T-helper 22 cell (primary cell): Measurements from ENCODE around the gene MTG2.

Experiments
- DNase-seq: peaks from one replicate; pipeline ENCODE4 v3.0.0-alpha.2; 2020; ENCODE audit warnings: low read depth

The MTG2 gene

DNA sequence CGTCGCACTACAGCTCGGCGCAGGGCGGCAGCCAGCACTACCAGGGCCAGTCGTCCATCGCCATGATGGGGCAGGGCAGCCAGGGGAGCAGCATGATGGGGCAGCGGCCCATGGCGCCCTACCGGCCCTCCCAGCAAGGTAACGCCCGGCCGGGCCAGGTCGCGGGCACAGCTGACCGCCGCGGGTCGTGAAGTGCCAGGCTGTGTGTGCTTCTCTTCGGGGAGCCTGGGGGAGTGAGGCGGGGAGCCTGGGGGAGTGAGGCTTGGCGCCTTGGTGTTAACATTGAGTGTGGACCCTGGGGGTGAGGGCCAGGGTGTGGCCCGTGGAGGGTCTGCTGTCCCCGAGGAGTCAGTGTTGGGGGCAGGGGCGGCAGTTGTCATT, 19.4 kb upstream of the MTG2 start:
- DNase-seq: no peak

DNA sequence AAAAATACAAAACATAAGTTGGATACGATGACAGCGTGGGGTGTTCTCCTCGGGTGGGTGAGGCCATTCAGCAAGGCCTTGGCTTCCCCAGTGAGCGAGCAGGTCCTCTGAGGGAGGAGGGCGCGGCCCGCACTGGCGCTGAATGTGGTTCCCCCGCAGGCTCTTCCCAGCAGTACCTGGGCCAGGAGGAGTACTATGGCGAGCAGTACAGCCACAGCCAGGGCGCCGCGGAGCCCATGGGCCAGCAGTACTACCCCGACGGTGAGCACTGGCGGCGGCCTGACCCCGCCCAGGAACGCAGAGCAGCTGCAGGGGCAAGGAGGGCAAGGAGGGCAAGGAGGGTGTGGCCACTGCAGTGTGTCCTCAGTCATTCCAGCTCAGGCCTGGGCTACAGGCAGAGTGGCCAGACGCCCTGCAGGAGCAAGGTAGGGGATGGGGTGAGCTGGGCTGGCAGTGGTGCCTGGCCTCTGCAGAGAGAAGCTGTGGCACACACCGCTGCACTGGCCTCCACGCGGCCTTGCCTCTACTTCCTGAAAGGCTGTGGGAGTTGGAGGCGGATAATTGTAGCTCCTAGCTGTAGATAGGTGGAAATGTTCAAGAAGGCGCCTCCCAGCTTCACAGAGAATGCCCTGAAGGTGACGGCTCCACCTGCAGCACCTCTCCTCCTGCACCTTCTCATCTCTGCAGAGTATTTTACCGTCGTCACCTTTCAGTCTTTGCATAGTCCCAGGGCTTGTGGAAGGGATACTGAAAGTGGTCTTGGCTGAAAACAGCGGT, 18.7 kb upstream of the MTG2 start:
- no peak for DNase-seq

DNA sequence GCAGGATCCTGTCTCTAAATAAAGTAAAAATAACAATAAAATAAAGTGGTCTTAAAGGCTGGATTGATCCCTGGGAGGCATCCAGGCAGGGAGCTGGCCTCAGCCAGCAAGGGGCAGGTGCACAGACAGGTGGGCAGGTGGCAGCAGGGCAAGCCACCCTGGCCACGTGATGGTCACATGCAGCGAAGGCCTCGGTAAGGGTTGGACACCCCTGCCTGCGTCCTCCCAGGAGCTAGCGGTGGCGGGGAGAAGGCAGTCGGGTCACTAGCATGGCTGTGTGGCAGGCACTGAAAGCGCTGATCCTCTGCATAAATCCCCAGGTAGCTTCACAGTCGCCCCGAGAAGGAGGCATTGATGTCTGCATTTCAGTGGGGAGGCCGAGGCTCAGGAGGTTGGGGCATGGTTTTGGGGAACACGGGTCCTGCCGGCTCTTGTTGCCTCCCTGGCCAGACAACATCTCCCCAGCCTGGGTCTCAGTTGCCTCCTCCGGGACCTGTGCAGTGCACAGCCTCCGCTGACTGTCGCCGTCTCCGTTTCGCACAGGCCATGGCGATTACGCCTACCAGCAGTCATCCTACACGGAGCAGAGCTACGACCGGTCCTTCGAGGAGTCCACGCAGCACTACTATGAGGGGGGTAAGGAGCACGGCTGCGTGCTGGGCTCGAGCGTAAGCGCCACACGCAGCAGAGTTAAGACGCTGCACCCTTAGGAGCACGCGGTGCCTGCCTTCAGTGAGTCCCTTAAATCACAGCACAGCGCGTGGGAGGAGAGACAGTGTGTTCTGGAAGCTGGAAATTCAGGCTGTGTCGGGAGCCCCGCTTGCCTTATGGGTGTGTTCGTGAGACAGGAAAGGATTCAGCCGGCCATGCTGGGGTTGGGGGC, 17.7 kb upstream of the MTG2 start:
- no peak for DNase-seq

DNA sequence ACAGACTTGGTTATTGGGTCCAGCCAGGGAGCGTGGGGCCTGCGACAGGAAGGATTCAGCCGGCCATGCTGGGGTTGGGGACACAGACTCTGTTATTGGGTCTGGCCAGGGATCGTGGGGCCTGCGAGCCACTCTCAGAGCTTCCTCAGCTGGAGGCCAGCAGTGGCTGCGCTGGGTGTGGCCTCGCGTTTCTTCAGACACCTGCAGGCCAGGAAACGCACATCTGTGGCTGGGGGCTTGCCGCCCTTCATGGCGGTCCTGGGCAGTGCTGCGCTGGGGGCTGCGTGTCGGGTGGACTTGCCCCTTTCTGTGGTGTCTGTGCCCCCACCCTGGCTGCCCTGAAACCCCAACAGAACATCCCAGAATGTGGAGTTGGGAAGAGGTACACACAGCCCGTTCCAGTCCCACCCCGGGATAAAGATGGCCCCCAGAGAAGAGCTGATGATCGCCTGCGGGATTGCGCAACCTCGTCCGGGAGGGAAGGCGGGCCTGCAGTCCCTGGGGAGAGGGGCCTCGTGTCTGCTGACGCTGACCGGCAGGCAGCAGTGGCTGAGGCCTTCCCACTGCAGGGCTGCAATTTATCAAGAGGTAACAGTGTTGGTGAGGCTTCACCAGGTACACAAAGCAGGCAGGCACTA, 16.9 kb upstream of the MTG2 start:
- DNase-seq: no peak

DNA sequence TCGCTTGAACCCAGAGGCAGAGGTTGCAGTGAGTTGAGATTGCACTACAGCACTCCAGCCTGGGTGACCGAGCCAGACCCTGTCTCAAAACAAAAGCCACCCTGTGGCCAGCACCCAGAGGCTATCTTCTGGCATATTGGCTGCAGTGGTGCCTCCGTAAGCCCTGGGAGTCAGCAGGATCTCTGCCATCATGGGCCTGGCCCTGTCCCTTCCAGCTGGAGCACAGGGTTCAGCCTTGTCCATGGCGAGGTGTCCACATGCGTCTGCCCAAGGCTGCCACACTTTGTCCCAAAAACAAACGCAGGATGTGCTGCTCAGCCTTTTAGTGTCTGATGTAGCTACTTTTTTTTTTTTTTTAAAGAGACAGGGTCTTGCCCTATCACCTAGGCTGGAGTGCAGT, 15.4 kb upstream of the MTG2 start:
- no peak for DNase-seq

DNA sequence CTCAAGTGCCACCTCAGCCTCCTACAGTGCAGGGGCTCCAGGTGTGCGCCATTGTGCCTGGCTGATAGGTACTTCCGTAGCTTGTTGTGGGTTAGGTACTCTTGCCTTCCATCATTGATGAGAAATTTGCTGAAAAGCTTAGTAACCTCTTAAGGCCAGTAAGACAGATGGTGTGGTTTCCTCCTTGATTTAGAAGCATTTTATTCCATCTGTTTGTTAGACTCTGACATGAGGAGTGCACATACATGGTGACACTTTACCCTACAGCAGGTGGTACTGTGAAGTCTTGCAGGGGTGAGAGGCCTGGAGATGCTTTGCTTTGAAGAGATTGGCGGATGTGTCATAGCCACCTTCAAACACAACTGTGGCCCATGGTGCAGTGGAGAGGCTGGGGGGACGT, 14.8 kb upstream of the MTG2 start:
- DNase-seq: no peak

DNA sequence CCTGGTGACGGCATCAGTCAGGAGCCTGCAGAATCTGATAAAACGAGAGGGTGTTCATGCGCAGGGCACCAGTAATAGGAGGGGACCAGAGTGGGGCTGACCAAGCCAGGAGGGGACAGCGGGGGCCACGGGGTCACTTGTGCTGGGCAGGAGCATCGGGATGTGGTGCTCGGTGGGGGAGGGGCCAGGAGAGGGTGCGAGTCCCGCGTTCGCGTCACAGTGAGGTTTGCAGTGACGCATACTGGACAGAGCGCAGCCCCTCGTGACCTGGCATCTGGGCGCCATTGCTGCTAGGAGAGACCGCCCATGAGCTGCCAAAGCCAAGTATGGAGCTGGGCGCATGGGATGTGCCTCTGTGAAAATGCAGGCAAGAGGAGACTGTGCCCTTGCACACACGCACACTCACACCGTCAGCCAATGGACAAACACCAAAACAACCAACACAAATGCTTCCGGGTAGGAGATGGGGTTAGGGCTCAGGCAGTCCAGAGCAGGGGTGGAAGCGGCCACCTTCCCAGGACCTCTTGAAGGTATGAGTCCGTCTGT, 13.9 kb upstream of the MTG2 start:
- no peak for DNase-seq

DNA sequence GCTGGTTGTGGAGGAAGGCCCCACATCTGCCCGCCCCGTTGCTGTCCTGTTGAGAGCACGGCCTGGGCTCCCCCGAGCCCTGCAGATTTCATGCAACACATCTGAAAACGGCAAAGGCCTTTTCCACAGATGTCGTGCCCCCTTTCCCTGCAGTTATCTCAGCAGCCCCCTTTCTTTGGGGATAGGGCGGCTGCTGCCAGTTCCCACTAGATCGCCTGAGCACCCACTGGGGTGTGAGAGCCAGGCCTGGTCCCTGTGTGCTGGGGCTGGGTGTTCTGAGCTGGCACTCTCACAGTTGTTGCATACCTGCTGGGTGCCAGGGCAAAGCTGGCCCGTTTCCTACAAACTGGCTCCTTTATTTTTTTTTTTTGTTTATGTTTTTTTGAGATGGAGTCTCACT, 12.3 kb upstream of the MTG2 start:
- DNase-seq: no peak

DNA sequence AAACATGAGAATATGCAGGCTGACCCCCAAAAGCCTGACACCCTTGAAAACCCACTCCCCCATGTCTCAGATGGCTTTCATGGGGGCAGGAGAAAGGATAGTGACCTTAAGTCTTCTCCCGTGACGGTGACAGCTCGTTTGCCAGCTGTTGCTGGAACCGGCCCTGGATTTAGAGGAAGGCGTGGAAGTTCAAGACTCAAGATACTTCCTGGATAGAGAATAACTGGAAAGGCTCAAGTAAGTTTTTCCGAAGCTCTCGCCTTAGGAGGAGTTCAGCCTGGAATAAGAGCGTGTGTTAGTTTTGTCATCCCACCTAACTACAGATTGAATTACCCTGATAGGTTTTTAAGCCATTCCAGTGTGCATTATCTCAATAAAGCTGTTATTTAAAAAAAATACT, 11.6 kb upstream of the MTG2 start:
- DNase-seq: no peak

DNA sequence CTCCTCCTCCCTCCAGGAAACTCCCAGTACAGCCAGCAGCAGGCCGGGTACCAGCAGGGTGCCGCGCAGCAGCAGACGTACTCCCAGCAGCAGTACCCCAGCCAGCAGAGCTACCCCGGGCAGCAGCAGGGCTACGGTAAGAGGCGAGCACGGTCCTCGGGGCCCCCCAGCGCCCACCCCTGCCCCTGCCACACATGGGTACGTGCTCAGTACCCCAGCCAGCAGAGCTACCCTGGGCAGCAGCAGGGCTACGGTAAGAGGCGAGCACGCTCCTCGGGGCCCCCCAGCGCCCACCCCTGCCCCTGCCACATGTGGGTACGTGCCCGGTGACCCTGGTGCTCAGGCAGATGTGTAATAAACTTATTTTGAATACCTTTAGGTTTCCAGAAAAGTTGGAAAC, 10.2 kb upstream of the MTG2 start:
- no peak for DNase-seq

DNA sequence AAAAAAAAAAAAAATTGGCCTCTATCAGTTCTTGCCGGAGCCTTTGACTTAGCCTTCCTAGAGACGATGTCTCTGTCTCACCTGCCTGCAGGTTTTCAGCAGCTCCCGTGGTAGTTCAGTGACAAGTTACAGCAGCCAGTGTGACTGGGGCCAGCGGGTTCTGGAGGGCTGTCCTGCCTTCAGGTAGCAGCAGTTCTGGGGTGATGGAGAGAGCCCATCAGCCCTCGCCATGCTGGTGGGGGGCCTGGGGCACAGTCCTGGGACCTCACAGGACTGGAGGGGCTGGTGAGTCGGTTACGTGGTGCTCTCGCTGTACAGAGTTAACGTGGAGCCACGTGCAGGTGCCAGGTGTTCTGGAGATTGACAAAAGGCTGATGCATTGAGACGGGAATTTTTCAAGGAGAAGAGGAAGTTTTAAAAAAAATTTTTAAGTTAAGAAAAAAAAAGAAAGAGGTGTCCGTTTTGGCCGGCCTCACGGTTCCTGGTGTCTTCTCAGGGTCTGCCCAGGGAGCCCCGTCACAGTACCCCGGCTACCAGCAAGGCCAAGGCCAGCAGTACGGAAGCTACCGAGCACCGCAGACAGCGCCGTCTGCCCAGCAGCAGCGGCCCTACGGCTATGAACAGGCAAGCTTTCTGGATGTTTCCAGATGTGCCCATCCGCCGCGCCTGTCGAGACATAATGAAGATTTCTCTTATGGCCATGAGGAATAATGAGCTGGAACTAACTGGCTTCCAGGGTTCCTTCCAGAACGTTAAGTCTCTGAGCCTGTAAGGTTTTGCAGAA, 8.6 kb upstream of the MTG2 start:
- DNase-seq: no peak

DNA sequence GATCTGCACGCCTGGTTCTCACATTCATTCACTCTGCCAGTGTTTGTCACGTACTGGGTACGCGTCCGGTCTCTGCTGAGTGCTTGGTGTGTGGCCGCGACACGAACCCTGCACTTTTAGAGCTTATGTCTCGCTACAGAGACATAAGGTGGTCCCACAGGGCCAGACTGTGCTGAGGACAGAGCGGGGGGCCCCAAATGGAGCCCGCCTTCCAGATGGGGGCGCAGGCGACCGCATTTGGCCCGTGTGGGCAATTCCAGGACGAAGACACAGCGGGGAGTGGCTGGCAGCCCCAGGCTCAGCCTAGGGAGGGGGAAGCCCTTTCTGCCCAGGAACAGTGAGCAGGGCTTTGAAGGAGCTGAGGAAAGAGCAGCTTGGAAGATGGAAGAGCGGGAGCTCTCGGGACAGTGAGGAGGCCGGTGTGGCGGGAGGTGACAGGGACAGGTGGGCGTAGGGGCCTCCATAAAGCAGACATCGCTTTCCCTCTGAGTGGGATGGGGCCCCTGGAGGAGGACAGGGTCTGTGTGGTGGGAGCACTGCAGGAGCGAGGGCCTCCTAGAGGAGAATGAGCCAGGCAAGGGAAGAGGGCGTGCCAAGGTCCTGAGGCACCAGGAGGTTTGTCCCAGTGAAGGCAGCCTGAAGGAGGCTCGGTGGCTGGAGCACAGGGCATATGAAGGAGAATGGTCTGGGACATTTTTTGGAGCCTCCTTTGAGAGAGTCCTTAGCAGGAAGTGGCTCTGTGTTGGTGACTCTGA, 7.8 kb upstream of the MTG2 start:
- DNase-seq: no peak

DNA sequence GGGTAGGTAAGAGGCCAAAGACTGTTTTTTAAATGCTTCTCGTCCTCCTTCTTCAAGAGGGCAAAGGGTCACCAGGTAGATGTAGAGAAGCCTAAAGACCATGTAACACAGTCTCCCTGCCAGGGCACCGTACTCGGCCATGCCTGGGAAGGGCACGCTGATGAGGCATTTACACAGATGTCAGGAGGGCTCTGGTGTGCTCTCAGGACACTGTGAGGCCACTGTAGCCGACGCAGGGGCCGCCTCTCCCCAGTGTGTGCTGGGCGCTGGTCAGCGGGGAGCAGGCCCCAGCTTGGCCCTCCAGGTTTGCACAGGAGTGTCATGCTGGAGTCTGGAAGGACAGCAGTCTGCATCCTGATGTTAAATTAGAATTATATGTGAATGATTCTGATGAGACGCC, 7.1 kb upstream of the MTG2 start:
- no peak for DNase-seq

DNA sequence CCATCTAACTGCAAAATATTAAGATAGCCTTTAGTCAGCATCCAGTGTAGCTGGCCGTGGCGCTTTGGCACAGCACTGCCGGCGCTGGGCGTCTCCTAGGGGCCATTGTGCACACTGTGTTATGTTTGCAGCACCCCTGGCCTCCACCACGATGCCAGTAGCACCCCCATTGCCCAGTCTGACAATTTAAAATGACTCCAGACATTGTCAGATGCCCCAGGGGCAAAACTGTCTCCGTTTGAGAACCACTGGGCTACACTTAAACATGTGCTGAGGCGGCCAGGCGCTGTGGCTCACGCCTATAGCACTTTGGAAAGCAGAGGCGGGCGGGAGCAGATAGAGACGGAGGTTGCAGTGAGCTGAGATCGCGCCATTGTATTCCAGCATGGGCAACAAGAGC, 6.0 kb upstream of the MTG2 start:
- no peak for DNase-seq

DNA sequence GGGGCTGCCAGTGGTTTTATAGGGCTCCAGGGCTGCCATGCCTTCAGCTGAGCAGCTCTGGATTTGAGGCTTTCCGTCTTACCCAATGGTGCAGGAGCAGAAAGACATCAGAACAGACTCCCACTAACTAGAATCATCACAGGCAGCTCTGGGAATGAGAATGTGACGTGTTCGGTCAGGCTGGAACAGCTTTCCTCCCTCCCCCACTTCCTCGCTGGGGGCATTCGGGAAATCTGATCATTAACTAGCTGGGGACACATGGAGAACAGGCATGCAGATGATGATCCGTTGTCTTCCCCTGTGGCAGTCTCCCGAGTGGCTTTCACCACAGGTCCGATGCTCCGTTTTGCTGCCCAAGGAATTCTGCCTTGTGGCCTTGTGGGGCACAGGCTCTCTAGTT, 5.5 kb upstream of the MTG2 start:
- no peak for DNase-seq

DNA sequence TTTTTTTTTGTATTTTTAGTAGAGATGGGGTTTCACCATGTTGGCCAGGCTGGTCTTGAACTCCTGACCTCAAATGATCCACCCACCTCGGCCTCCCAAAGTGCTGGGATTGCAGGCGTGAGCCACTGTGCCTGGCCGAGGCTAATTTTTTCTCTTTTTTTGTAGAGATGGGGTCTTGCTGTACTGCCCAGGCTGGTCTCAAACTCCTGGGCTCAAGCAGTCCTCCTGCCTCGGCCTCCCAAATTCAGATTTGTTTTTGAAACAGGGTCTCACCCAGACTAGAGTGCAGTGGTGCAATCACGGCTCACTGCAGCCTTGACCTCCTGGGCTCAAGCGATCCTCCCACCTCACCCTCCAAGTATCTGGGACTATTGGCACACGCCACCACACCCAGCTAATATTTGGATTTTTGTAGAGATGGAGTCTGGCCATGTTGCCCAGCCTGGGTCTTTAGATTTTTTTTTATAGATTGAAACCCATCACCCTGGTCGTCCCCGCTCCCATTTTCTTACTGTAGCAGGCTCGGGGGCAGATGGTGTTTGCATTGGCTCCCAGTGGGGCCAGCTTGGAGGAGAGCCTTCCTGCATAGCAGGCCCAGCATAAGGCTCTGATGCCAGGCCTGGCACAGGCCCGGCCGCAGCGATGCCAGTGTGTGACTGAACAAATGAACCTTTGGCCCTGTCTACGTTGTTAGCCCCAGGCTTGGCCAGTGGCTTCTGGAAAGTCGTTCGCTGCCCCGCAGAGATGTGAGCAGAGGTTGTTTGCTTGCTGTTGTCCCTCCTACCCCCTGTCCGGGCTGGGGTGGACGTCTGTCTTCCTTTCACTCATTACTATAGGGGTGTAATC, 4.3 kb upstream of the MTG2 start:
- DNase-seq: no peak

DNA sequence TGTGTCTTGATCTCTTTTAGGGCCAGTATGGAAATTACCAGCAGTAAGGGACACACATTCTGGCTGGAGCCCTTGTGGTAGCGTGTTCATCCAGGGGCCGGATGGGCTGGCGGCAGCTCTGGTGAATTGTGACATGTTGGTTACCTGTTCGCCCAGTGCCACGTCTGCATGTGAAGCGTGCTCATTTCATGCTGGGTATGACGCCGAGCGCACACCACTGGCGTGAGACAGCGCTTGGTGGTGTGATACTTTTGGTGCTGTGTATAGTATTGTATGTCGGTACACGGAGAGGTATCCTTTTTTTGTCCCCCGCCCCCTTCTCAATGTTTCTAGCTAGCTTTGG, 3.7 kb upstream of the MTG2 start:
- no peak for DNase-seq

DNA sequence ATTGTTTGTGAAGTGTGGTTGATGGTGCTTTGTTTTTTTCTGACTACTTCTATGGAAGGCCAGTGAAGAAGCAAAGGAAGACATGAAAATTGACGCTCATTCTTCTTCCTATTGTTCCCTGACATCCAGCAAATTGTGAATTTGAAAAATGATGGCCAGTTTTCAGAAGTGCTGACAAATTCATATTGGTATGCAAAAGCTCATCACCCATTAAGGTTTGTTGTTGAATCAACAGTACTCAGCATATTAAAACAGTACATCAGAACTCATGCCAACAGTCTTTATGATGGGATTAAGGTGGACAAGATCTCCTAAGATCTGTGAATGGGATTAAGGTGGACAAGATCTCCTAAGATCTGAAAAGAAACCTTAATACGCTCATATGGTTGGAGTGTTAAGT, 1.0 kb upstream of the MTG2 start:
- no peak for DNase-seq

DNA sequence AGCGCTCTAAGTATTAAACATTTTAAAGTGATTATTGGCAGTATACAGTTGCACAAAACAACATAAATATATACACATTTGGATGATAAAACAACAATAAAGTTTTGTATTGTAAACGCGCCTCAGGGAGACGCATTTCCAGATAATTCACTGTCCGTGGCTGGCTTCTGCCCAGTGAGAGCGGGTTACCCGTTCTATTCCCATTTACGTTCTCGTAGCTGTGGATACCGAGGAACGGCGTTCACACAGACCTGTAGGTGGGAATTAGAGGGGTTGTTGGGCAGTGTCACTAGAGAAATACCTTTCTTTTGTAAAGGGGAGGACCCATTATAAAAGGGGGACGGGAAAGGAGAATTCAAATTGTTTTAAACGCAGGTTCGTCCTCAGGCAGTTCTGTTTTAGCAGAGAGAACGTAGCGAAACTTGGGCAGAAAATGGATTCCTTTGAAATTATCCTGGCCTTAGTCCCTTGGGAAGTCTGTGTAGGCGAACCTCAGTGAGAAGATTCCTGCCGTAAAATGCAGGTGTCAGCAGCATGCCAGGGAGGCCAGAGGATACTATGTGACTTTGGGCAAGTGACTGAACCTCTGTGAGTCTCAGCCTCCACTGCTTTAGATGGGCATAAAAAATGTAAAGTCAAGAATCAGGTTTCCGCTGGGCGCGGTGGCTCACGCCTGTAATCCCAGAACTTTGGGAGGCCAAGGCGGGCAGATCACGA, 756 bp downstream of the MTG2 start:
- DNase-seq: no peak

DNA sequence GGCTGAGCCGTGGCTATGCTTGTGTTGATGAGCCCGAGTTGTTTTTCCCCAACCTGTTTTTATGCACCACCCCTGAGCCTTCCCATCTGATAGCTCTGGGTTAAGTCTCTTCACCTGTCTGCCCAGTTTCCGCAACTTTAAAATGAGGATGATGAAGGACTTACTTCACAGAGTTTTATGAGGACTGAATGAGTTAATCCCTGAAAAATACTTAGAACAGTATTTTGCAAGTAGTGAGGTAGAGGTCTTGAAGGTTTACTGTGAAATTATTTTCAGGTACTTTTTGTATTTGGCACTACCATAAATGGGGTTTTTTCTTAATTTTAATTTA, 3.2 kb downstream of the MTG2 start:
- no peak for DNase-seq
